NK-92 (cell line): ENCODE measurements around the gene NIPAL3.
"Not testable (repeated sequence)": the region's sequence is repeated elsewhere in the genome, so short reads cannot be mapped to it uniquely, and the experiment has no call there.

Experiments
- DNase-seq: peaks from one replicate; lab custom pipeline; 2025; ENCODE audit not compliant: unreplicated experiment; lab: John Stamatoyannopoulos, UW

The NIPAL3 gene

DNA sequence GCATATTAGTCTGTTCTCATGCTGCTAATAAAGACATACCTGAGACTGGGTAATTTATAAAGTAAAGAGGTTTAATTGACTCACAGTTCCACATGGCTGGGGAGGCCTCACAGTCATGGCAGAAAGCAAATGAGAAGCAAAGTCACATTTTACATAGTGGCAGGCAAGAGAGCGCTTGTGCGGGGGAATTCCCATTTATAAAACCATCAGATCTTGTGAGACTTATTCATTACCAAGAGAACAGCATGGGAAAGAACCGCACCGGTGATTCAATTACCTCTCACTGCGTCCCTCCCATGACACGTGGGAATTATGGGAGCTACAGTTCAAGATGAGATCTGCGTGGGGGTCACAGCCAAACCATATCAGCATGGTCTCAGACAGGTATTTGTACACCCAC is 72.6 kb downstream of the NIPAL3 start:
- DNase-seq = not testable (repeated sequence)

- DNase-seq = no peak
These were observed 74.1 kb downstream of the NIPAL3 start for GRCh38 chr1:24489674-24490073.

- DNase-seq = no peak
These were observed 74.6 kb downstream of the NIPAL3 start for GRCh38 chr1:24490101-24490781.

DNA sequence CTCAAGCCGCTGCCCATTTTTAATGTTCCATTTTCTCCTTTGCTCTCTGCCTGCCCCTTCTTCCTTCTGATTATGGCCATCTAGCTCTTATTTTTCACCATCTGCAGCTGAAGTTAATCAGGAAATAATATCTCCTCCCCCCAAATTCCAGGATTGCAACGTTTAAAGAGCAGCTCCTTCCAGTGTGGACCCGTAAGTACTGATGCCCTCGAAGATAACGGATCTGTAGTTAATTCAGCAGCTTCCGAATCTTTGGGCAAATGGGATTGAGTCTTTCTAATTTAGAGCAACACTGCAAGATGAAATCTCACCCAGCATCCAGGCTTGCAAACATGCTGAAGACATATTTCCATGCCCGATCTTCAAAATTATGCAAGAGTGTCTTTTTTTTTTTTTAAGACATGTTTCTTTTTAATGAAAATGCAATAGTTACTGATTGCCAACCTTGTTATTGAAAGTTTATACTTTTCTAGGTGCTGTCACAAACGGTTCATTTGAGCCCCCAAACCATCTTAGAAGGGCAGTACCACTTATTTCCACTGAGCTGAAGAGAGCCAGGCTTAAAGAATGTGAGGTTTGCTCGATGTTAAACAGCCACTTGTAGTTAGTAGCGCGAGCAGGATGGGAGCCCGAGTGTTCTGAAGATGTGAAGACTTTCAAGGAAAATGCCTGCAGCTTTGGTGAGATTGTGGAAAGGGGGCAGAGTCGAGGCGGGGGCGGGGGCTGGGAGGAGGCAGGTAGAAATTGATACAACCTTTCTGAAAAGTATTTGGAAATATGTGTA is 76.2 kb downstream of the NIPAL3 start:
- no peak for DNase-seq

- DNase-seq = not testable (repeated sequence)
These were observed 77.3 kb downstream of the NIPAL3 start for GRCh38 chr1:24492935-24493334.

- no peak for DNase-seq
These were observed 78.2 kb downstream of the NIPAL3 start for GRCh38 chr1:24493785-24494184.

GRCh38 chr1:24498589-24498988 is 83.0 kb downstream of the NIPAL3 start:
- DNase-seq = no peak

DNA sequence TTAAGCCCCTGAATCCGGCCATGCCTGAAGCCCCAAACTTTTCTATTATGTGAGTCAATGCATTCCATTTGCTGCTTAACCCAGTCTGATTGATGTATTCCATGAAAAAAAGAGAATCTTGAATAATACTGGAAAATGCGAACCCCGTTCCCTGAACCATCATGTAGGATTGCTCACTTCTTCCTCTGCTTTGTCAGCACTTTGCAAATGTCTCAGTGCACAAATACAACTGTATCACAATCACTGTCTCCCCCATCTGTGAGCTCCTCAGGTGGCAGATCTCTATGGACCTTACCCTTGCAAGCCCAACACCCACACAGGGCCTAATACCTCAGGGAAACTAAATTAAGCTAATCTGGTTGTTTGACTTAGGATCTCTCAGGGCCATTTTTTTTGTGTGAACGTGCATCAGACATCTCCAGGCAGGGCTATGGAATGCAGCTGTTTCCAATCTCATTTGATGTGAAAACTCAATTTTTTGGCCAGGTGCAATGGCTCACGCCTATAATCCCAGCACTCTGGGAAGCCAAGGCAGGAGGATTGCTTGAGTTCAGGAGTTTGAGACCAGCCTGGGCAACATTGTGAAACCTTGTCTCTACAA is 84.9 kb downstream of the NIPAL3 start:
- DNase-seq = no peak

GRCh38 chr1:24501371-24502064 is 85.9 kb downstream of the NIPAL3 start:
- no peak for DNase-seq

DNA sequence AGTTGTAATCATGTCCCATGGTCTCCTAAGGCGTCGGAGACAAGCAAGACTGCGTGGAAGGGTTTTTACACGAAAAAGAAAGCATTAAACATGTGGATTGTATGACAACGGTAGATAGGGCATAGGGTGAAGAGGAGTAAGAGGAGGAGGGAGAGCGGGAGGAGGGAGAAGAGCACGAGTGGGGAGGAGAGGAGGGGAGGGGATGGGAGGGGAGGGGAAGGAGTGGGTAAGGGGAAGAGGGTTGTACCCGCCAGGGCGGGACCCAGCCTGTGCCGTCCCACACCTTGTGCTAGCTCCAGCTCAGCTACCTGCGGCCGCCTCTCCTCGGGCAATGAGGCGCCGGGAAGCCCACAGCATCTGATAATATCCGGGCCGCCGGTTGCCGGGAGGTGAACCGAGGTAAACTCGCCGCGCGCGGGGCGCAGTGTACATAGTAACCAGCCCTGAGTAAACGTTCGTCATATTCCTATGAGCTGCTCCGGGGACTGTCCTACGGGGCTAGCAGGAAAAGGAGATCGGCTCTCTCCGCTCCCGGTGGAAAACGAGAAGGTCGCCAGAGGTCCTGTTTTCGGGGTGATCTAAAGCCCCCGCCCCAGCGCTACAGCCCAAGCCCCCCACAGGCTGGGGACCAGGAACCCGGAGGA is 86.6 kb downstream of the NIPAL3 start:
- peak; percentile 40 for DNase-seq

- no peak for DNase-seq
These were observed 87.1 kb downstream of the NIPAL3 start, which contains the start of gene RCAN3 for GRCh38 chr1:24502709-24503058. RCAN3 (plus strand) TSS chr1:24502836; CDS start chr1:24514373, 11,537 bp downstream.

- no peak for DNase-seq
These were observed 87.6 kb downstream of the NIPAL3 start for GRCh38 chr1:24503059-24503751.

DNA sequence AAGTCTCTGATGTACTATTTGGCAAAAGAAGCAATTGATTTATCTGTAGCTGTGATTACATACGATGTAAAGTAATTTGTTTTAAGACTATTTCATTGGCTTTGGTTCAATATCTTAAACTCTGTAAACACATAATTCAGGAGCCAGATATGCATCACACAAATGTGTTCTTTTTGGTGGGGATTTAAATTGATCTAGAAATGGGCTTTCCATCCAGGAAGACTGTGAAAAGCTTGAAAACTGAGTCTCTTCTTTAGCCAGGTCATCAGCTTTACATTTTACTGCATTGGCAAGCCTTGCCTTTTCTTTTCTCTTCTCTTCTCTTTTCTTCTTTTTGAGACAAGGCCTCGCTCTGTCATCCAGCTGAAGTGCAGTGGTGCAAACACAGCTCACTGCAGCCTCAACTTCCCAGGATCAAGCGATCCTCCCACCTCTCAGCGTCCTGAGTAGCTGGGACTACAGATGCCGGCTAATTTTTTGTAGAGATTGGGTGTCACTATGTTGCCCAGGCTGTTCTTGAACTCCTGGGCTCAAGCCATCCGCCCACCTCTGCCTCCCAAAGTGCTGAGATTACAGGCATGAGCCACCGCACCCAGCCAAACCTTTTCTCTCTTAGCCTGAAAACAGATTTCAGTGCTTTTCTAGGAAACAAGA is 88.4 kb downstream of the NIPAL3 start:
- no peak for DNase-seq

GRCh38 chr1:24504560-24504959 is 89.0 kb downstream of the NIPAL3 start:
- DNase-seq = no peak

GRCh38 chr1:24505816-24506215 is 90.2 kb downstream of the NIPAL3 start:
- DNase-seq = no peak

- DNase-seq = no peak
These were observed 91.2 kb downstream of the NIPAL3 start for GRCh38 chr1:24506691-24507381.

DNA sequence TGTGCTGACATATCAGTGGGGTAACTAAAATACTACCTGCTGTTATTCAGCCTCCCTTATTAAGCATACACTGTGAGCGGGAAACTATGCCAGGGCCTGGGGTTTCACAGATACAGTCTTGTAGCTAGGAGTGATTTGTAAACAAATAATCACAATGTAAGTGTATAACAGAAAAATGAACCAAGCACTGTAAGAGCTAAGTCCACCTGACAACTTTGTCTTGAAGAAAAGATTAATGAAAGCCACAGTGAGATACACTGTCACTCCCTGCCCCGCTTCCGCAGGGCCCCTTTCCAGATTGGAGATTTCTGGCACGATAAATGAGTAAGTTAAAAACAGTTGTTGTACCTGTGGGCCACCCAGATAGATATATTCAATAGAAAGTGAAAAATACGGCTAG is 91.8 kb downstream of the NIPAL3 start:
- no peak for DNase-seq

- DNase-seq = no peak
These were observed 93.3 kb downstream of the NIPAL3 start for GRCh38 chr1:24508911-24509310.

DNA sequence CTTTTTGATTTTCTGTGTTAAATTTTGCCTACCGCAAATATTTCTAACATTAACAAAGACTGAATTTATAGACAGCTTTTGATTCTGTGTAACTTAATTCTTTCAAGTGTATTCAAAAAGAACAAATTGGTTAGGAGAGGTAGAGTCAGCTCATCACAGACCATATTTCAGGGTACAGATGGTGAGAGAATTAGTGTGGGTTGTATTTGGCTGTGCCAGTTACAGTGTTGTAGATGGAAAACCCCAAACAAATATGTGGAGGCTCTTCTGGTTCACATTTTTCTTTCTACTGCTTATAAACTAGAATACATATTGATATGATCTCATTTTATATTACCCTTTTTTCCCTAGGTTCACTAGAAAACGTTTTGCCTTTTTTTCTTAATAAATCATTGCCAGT is 98.1 kb downstream of the NIPAL3 start:
- DNase-seq = no peak
